Fibroblast of pulmonary artery (primary cell): Measurements from ENCODE around the gene C3orf85.
"Not testable (repeated sequence)": the region's sequence is repeated elsewhere in the genome, so short reads cannot be mapped to it uniquely, and the experiment has no call there.

Experiments used
- DNase-seq: peaks from one replicate; pipeline ENCODE4 v3.0.0-alpha.2; 2010; ENCODE audit warnings: low read depth
- H3K4me3 ChIP-seq: replicated peaks from 2 replicates; pipeline ENCODE4 v1.5.1; 2011; ENCODE audit warnings: low read depth, mild to moderate bottlenecking, control low read depth, low read length, moderate library complexity
- CTCF ChIP-seq: IDR thresholded peaks from 2 replicates; pipeline ENCODE4 v1.5.1; 2011; ENCODE audit warnings: mild to moderate bottlenecking, control low read depth, low read length, inconsistent platforms; ENCODE audit errors: missing control alignments

C3orf85 gene

GRCh38 chr3:109125902-109126301 is 10.6 kb upstream of the C3orf85 start:
- no peak for TF ChIP-seq CTCF
- no peak overlapping the region for H3K4me3 ChIP-seq
- no peak for DNase-seq

- DNase-seq: no peak
- TF ChIP-seq CTCF: no peak
- H3K4me3 ChIP-seq: no peak overlapping the region
These were observed 9.0 kb upstream of the C3orf85 start for GRCh38 chr3:109127553-109127952.

GRCh38 chr3:109131276-109131675 is 5.2 kb upstream of the C3orf85 start:
- DNase-seq: no peak
- H3K4me3 ChIP-seq: no peak overlapping the region
- TF ChIP-seq CTCF: no peak

- no peak overlapping the region for H3K4me3 ChIP-seq
- peak; percentile 35 for DNase-seq
- TF ChIP-seq CTCF: no peak
These were observed 3.6 kb upstream of the C3orf85 start for GRCh38 chr3:109132801-109133473.

GRCh38 chr3:109133474-109133816 is 3.1 kb upstream of the C3orf85 start:
- H3K4me3 ChIP-seq, DNase-seq: not testable (repeated sequence)

- DNase-seq: no peak
These were observed 1.2 kb downstream of the C3orf85 start for GRCh38 chr3:109137761-109138160.

GRCh38 chr3:109140318-109140717 is 3.8 kb downstream of the C3orf85 start:
- no peak overlapping the region for H3K4me3 ChIP-seq
- TF ChIP-seq CTCF: no peak
- DNase-seq: no peak

More at GRCh38 chr3:109137761-109138160, 1.2 kb downstream of the C3orf85 start:
- H3K4me3 ChIP-seq: no peak overlapping the region
- no peak for TF ChIP-seq CTCF

- no peak overlapping the region for H3K4me3 ChIP-seq
- TF ChIP-seq CTCF: no peak
- DNase-seq: no peak
These were observed 7.1 kb downstream of the C3orf85 start for GRCh38 chr3:109143646-109144045.
